ENCODE data around the gene SMIM41.

- no peak for TF ChIP-seq RNF2 (IDR thresholded peaks at IDR 0.05; ENCODE audit: borderline replicate concordance, low read depth)
- TF ChIP-seq PHF8 (IDR thresholded peaks at IDR 0.05; ENCODE audit: borderline replicate concordance, low read depth): no peak
- TF ChIP-seq, protein P1, sequence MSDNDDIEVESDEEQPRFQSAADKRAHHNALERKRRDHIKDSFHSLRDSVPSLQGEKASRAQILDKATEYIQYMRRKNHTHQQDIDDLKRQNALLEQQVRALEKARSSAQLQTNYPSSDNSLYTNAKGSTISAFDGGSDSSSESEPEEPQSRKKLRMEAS (IDR thresholded peaks at IDR 0.05): no peak
- no peak for TF ChIP-seq CEBPB (IDR thresholded peaks at IDR 0.05)
- no peak for TF ChIP-seq CHD2 (IDR thresholded peaks at IDR 0.05; ENCODE audit: low read length, partially characterized antibody)
Observed at GRCh38 chr12:52042706-52043385, 36.7 kb upstream of the SMIM41 start.
